Measurements from ENCODE around the gene ELOVL1.

Gene ELOVL1

DNA sequence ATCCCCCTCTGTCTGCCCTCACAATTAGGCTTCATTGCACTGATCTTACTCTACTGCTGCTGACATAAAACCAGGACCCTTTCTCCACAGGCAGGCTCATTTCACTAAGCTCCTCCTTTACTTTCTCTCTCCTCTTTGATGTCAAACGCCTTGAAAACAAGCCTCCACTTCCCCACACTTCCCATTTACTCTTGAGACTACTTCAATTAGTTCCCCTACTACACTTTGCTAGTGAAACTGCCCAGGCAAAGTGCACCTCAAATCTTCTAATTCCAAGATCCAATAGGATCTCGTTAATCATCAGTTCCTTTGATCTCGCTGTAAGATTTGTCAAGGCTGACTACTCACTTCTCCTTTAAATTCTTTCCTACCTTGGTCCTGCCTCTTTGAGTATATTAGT is 14.9 kb downstream of the ELOVL1 start:
- DNase-seq: no peak

- DNase-seq: no peak
These were observed 15.5 kb downstream of the ELOVL1 start for GRCh38 chr1:43352351-43352705.

- no peak for DNase-seq
These were observed 16.1 kb downstream of the ELOVL1 start for GRCh38 chr1:43351421-43352350.

DNA sequence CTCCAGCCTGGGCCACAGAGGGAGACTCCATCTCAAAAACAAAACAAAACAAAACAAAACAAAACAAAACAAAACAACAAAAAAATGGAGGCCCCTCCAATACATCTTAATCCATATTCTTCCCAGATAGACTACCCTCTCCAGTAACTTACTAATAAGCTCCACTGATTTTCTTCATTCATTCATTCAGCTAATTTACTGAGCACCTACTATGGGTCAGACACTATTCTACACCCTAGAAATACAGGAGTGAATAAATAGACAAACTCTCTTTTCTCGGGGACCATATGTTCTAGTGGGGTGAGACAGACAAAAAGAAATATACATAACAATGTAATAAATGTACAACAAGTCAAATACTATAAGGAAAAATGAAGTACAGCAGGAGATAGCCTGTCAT is 16.8 kb downstream of the ELOVL1 start:
- DNase-seq: no peak

DNA sequence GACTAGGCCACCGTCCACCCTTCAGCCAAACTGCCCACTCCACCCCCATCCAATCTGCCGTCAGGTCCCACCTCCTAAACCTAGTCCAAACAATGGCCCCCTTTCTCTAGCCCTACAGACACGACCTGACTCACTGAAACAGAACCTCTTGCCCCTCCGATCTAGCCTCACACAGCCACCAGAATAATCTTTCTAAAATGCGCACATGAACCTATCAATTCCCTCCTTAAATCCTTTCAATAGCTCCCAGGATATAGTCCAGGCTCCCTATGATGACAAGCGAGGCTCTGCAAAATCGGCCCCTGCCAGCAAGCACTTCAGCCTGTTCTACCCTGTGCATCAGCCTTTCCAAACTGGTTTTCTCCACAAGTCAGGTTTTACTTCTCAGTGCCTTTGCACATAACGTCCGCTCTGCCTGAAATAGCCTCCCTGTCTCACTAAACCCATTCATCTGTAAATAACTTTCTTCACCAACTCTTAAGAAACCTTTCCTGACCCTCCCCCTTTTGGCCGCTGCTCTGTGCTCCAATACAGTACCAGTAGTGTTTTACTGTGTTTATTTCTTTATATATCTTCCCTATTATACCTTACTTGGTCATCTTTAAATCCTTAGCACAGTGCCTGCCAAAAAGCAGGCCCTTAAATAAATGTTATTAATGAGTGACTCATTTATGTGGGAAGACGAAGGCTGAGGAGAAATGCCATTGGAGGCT is 18.1 kb downstream of the ELOVL1 start:
- DNase-seq: no peak

DNA sequence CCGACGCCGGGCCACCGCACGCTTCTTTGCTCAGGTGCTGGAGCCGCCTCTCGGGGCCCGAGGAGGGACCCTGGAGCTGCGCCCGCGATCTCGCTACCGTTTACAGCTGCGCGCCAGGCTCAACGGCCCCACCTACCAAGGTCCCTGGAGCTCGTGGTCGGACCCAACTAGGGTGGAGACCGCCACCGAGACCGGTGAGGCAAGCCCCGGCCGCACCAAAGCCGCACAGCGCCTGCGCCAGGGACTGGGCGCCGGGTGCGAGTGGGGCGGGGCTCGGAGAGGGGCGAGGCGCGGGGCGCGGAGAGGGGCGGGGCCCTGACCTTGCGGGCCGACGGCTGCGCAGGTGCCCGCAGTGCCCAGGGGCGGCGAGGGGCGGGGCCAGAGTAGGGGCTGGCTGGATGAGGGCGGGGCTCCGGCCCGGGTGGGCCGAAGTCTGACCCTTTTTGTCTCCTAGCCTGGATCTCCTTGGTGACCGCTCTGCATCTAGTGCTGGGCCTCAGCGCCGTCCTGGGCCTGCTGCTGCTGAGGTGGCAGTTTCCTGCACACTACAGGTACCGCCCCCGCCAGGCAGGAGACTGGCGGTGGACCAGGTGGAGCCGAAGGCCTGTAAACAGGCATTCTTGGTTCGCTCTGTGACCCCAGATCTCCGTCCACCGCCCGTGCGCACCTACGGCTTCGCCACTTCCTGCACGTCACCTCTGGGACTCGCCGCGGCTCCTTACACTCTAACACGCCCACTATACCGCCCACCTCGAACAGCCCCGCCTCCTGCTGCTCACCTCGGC is 18.8 kb downstream of the ELOVL1 start:
- peak; percentile 58 for DNase-seq

GRCh38 chr1:43348343-43348808 is 19.4 kb downstream of the ELOVL1 start:
- no peak for DNase-seq

- no peak for DNase-seq
These were observed 21.2 kb downstream of the ELOVL1 start for GRCh38 chr1:43346636-43347035.

- DNase-seq: no peak
These were observed 22.7 kb downstream of the ELOVL1 start for GRCh38 chr1:43345120-43345519.

GRCh38 chr1:43344267-43344850 is 23.5 kb downstream of the ELOVL1 start:
- DNase-seq: no peak

DNA sequence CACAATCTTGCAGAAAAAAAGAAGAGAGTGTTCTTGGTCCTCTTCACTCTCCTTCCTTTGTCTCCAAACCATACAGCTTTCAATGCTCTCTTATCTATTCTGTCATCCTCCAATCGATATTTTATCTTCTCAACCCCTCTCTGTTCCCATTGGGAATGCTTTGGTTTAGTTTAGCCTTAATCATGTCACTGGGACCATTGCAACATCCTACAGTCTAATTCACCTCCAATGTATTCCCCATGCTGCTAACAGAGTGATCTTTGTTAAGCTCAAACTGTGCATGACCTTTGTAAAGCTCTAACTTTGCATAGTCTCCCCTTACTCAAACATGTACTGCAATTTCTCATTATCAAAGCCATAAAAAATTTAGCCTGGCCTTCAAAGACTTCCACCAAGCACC is 27.3 kb downstream of the ELOVL1 start:
- no peak for DNase-seq

- DNase-seq: no peak
These were observed 28.1 kb downstream of the ELOVL1 start for GRCh38 chr1:43339584-43340232.

DNA sequence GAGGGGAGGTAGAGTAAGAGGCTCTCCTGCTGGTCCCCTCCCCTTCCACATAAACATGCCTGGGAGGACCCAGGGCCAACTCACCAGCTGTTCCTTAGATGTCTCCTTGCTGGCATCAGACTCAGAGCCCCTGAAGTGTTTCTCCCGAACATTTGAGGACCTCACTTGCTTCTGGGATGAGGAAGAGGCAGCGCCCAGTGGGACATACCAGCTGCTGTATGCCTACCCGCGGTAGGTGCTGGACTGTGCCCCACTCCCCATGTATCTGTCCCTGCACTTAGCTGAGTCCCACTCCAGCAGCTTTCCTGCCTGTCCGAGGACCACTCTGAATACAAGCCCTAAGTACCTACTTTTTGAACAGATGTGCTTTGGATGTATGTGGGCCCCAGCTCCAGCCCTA is 29.8 kb downstream of the ELOVL1 start:
- DNase-seq: no peak

GRCh38 chr1:43337588-43337987 is 30.2 kb downstream of the ELOVL1 start, which contains the start of gene MPL:
Gene MPL, plus strand, starts transcription at chr1:43337818. Its CDS starts 31 bp downstream, at chr1:43337849.
- DNase-seq: no peak

DNA sequence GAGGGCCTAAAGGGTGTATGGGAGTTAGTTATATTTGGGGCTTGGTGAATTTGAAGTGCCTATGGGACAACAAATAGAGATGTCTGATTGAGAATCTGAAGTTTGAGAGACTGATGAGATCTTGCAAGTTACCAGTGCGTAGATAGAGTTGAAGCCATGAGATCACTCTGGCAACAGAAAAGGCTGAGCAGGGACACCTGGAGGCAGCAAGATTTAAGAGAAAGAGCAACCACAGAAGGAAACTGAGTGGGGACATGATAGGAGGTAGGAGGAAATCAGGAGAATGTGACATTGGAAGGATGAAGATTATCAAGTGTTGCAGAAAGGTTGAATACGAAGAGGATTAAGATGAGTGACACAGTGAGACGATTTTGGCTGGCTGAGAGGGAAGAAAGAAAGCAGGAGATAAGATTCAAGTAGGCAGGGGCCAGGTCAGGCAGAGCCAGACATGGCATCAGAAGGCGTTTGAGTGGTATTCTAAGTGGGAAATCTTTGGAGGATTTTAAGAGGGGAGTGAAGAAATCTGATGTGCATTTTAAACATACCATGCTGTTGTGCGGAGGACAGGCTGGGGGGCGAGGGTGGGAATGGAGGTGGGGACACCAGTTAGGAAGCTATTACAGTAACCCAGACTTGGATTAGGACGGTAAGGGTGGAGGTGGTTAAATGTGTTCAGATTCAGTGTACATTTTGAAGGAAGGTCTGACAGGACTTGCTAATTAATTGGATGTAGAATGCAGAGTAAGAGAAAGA is 33.2 kb downstream of the ELOVL1 start:
- DNase-seq: no peak

DNA sequence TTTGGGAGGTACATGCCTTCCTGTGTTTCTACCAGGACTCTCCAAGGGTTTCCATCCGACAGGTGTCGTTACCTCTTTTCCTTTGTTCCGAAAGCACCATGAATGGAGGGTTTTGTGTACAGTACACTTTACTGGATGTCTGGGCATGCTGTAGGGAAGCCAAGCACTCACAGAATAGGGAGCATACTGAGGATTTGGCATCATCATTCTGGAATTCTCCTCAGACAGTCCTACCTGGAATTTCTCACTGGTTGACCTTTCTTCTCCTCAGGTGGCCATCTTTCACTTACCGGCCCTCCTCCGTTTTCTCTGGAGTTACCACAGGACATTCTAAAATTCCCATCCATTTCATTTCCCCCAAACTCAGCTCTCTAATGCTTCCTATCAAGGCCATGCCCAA is 36.1 kb downstream of the ELOVL1 start:
- no peak for DNase-seq

DNA sequence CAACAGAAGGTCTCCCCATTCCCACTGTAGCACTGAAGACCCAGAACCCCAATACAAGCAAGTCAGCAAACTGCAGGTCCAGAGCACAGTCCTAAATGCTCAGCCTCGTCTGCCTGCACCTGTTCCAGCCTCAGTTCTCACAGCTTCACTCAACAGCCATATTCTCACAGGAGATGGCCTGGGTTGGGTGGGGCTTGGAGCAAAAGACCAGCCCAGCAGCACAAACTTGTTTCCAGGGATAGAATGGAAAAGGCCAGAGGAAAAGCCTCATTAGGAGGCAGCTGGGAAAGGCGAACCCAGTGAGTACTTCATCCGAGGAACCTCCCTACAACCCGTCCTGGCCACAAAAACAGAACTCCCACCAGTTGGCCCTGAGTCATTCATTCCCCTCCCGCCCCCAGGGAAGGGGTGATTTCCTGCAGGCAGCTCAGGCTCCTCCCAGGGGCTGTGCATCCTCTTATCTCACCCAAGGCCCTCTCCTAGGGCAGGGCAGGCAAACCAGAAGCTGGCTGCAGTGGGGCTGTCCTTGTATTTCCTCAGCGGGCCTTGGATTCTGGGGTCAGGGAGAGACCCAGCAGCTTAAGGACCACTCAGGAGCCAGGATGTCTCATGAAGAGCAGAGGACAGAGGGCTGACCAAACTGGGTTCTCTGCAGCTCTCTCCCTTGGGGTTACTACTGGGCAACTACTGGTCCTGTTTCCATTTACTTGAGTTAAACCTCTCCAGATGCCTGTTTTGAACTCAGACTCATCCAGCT is 37.6 kb downstream of the ELOVL1 start:
- peak; percentile 51 for DNase-seq

DNA sequence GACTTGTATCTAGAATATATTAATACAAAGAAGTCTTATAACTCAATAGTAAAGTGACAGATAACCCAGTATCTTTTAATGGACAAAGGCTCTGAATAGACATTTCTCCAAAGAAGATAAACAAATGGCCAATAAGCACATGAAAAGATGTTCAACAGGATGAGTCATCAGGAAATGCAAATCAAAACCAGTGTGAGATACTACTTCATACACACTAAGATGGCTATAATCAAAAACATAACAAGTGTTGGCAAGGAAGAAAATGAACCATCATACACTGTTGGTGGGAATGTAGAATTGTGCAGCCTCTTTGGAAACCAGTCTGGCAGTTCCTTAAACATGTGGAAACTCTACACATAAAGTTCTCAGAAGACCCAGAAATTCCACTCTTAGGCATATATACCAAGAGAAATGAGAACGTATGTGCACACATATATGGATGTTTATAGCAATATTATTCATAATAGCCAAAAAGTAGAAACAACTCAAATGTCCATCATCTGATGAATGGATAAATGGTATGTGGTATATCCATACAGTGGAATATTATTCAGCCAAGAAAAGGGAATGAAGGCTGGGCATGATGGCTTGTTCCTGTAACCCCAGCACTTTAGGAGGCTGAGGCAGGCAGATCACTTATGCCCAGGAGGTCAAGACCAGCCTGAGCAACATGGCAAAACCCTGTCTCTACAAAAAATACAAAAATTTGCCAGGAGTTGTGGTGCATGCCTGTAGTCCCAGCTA is 40.1 kb downstream of the ELOVL1 start:
- DNase-seq: no peak

GRCh38 chr1:43325381-43325780 is 42.4 kb downstream of the ELOVL1 start:
- DNase-seq: no peak

- no peak for DNase-seq
These were observed 43.0 kb downstream of the ELOVL1 start for GRCh38 chr1:43324810-43325209.
